IPS DF 4.7 (cell line): ENCODE results near the gene CAP1.

ENCODE experiments used
- DNase-seq: peaks from one replicate; pipeline ENCODE4 v3.0.0-alpha.2; 2013; ENCODE audit warnings: low spot score; ENCODE audit errors: extremely low read depth

Gene CAP1

GRCh38 chr1:40095806-40096205 lies 55.3 kb downstream of the CAP1 start:
- no peak for DNase-seq

GRCh38 chr1:40096646-40096976 lies 56.1 kb downstream of the CAP1 start:
- DNase-seq: no peak

- no peak for DNase-seq
Measured at GRCh38 chr1:40096977-40097782, 56.7 kb downstream of the CAP1 start, which contains the start of gene PPT1. Gene PPT1, minus strand, starts transcription at chr1:40097252. Its CDS starts 14 bp downstream, at chr1:40097238.

GRCh38 chr1:40102038-40102437 lies 61.5 kb downstream of the CAP1 start:
- no peak for DNase-seq

- DNase-seq: no peak
Measured at GRCh38 chr1:40102896-40103295, 62.4 kb downstream of the CAP1 start.

- no peak for DNase-seq
Measured at GRCh38 chr1:40105028-40105427, 64.5 kb downstream of the CAP1 start.

- no peak for DNase-seq
Measured at GRCh38 chr1:40107290-40107959, 66.9 kb downstream of the CAP1 start.

- no peak for DNase-seq
Measured at GRCh38 chr1:40110389-40110788, 69.9 kb downstream of the CAP1 start.

- DNase-seq: no peak
Measured at GRCh38 chr1:40114400-40114799, 73.9 kb downstream of the CAP1 start.

GRCh38 chr1:40120128-40120527 lies 79.6 kb downstream of the CAP1 start:
- DNase-seq: no peak
